ENCODE results near the gene PHYHIPL.

DNA sequence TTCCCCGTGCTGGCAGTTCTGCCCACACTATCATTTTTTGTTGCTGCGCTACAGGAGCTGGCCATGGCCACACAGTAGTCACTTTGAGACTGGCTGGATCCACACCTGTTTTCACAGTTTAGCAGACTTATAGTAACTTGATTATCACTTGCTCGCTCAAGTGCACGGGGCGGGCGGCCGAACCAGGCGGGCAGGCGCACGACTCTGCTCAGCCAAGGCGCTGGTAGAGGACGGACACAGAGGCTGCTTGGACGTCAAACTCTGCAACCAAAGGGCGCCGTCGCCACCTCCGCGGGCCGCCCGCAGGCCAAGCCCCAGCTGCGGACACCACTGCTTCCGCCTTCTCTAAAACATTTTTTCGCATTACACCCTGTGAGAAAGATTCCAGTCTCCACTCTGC is 38.4 kb upstream of the PHYHIPL start:
- TF ChIP-seq POLR2AphosphoS5 (IDR thresholded peaks at IDR 0.05; ENCODE audit: insufficient read depth, low read depth, low read length) (no peak), POLR2A (IDR thresholded peaks at IDR 0.05; ENCODE audit: low read depth, low read length) (no peak), GATA2 (IDR thresholded peaks at IDR 0.05; ENCODE audit: insufficient read depth, insufficient read length, low read depth, low read length) (no peak)
- TF ChIP-seq, protein P1, sequence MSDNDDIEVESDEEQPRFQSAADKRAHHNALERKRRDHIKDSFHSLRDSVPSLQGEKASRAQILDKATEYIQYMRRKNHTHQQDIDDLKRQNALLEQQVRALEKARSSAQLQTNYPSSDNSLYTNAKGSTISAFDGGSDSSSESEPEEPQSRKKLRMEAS (IDR thresholded peaks at IDR 0.05; ENCODE audit: insufficient read depth, insufficient read length), result no peak
- TF ChIP-seq, protein P2, sequence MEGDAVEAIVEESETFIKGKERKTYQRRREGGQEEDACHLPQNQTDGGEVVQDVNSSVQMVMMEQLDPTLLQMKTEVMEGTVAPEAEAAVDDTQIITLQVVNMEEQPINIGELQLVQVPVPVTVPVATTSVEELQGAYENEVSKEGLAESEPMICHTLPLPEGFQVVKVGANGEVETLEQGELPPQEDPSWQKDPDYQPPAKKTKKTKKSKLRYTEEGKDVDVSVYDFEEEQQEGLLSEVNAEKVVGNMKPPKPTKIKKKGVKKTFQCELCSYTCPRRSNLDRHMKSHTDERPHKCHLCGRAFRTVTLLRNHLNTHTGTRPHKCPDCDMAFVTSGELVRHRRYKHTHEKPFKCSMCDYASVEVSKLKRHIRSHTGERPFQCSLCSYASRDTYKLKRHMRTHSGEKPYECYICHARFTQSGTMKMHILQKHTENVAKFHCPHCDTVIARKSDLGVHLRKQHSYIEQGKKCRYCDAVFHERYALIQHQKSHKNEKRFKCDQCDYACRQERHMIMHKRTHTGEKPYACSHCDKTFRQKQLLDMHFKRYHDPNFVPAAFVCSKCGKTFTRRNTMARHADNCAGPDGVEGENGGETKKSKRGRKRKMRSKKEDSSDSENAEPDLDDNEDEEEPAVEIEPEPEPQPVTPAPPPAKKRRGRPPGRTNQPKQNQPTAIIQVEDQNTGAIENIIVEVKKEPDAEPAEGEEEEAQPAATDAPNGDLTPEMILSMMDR (IDR thresholded peaks at IDR 0.05; ENCODE audit: extremely low read depth in 1 of 2, insufficient read depth in 1 of 2, low read depth in 1 of 2, low read length in 2 of 2), result no peak

Measured in endothelial cell of umbilical vein (primary cell).